ENCODE results near the gene SH3BGRL. TPM values are rescaled to one million over a fixed set of nuclear protein-coding genes. Genes with fewer than 3 reads are reported as not detected.
A peak's percentile ranks its signal among the peaks of the same experiment; 100 is the strongest.

Gene SH3BGRL
- total and polyA plus RNA-seq, 10 donors: 132 to 280 (median 193) TPM

DNA sequence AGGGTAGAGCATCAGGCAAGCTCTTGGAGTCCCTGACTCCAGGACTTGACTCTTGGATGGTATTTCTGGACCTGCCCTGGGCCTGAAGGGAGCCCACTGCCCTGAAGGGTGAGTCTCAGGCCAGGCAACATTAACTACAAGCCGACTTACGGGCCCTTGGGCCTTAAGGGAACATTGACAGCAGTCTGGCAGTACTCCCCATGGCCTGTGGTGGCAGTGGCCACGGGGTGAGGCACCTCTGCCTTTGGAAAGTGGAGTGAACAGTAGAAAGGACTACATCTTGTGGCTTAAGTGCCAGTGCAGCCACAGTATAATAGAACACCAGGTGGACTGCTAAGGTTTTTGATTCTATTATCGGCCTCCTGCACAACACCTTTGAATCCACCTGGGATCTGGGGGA, 36.3 kb downstream of the SH3BGRL start:
- 84 to 100% (median 96%) methylated on average over 1 to 4 of the region's 4 CpGs for WGBS, 5 donors
- Histone ChIP-seq H3K4me3 (no peak overlapping the region), H3K36me3 (peaks cover 0 to 44% (median 4%) of the 10 kb centered on the region in 6 donors), H3K4me1 (no peaks in the 10 kb centered on the region), H3K27ac (no peak overlapping the region), H3K9me3 (peaks cover 0 to 20% (median 11%) of the 10 kb centered on the region in 8 donors), H3K27me3 (replicated peaks in 1 of 7) (peaks cover 0 to 4% (median 0%) of the 10 kb centered on the region in 7 donors)
- TF ChIP-seq, protein P1, sequence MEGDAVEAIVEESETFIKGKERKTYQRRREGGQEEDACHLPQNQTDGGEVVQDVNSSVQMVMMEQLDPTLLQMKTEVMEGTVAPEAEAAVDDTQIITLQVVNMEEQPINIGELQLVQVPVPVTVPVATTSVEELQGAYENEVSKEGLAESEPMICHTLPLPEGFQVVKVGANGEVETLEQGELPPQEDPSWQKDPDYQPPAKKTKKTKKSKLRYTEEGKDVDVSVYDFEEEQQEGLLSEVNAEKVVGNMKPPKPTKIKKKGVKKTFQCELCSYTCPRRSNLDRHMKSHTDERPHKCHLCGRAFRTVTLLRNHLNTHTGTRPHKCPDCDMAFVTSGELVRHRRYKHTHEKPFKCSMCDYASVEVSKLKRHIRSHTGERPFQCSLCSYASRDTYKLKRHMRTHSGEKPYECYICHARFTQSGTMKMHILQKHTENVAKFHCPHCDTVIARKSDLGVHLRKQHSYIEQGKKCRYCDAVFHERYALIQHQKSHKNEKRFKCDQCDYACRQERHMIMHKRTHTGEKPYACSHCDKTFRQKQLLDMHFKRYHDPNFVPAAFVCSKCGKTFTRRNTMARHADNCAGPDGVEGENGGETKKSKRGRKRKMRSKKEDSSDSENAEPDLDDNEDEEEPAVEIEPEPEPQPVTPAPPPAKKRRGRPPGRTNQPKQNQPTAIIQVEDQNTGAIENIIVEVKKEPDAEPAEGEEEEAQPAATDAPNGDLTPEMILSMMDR (IDR thresholded peaks at IDR 0.05 in 8 of 11, conservative IDR thresholded peaks at IDR 0.05 in 3 of 11): no peak
- TF ChIP-seq POLR2A (IDR thresholded peaks at IDR 0.05) (no peak), POLR2AphosphoS5 (IDR thresholded peaks at IDR 0.05) (no peak)
- intact Hi-C loops (cut with DNase I; ENCODE audit: low total_unique reads): no loop called here
- no peak for DNase-seq

DNA sequence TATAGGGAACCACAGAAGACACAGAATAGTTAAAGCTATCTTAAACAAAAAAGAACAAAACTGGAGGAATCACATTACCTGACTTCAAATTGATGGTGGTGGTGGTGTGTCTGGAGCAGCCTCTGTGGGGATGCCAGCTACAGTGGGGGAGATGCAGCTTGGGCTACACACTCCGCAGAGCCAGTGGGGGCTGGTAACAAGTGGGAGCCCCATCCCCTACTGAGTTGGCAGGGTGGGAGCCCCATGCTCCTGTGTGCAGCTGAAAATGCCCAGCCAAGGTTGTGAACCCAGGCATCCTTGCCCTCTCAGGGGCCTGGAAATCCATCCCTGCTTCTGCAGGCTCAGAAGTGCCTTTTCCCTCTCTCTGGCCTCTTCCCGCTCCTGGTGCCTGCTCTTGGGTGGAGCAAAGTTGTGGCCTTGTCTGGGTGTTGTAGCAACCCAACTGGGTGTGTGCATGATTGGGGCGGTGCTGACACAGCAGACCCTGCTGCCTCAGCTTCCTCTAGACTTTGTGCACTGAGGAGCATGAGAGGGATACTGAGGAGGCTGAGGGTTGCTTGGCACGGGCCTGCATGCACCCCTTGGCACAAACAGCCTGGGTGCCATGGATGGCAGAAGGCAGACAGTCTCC, 38.9 kb downstream of the SH3BGRL start:
- no peak overlapping the region for H3K27ac ChIP-seq

DNA sequence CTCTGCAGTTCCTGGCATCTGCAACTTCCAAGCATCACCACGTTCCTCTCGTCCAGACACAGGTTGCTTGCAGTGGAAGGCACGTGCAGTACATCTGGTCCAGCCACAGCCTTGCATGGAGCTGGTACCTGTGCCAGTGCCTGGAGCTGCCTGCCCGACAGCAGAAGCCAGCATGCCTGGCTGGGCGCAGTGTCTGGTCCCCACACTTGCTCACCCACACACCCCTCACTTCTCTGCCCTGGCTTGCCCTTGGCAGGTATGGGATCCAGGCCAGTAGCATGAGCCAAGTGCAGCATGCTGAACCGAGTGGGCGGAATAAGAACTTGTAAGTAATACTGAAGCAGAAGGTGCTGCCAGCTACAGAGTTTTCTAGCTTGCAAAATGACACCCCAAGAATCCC, 39.9 kb downstream of the SH3BGRL start:
- DNase-seq: peak; percentile 64
- WGBS, 5 donors: 81 to 98% (median 98%) methylated on average over 5 to 7 of the region's 7 CpGs
- peaks cover 0 to 4% (median 0%) of the 10 kb centered on the region in 7 donors for H3K27me3 ChIP-seq (replicated peaks in 1 of 7)
- intact Hi-C loops (cut with DNase I; ENCODE audit: low total_unique reads): no loop called here
- H3K36me3 ChIP-seq: peaks cover 0 to 43% (median 4%) of the 10 kb centered on the region in 6 donors
- TF ChIP-seq, protein P1 (IDR thresholded peaks at IDR 0.05 in 8 of 11, conservative IDR thresholded peaks at IDR 0.05 in 3 of 11): no peak
- peak in 1 of 3 donors; percentile 20 for TF ChIP-seq POLR2AphosphoS5 (IDR thresholded peaks at IDR 0.05)
- no peak overlapping the region for H3K4me3 ChIP-seq
- H3K4me1 ChIP-seq: no peaks in the 10 kb centered on the region
- H3K27ac ChIP-seq: no peak overlapping the region
- H3K9me3 ChIP-seq: peaks cover 0 to 20% (median 11%) of the 10 kb centered on the region in 8 donors

More for the DNA sequence above, 38.9 kb downstream of the SH3BGRL start:
- peaks cover 0 to 44% (median 4%) of the 10 kb centered on the region in 6 donors for H3K36me3 ChIP-seq
- intact Hi-C loops (cut with DNase I; ENCODE audit: low total_unique reads): no loop called here
- no peak overlapping the region for H3K4me3 ChIP-seq
- H3K9me3 ChIP-seq: peaks cover 0 to 20% (median 11%) of the 10 kb centered on the region in 8 donors
- TF ChIP-seq, protein P1 (IDR thresholded peaks at IDR 0.05 in 8 of 11, conservative IDR thresholded peaks at IDR 0.05 in 3 of 11): no peak
- TF ChIP-seq POLR2A (IDR thresholded peaks at IDR 0.05): no peak
- no peak for TF ChIP-seq POLR2AphosphoS5 (IDR thresholded peaks at IDR 0.05)
- no peaks in the 10 kb centered on the region for H3K4me1 ChIP-seq
- 75 to 100% (median 89%) methylated on average over 3 to 4 of the region's 4 CpGs for WGBS, 5 donors
- no peak for DNase-seq
- peaks cover 0 to 4% (median 0%) of the 10 kb centered on the region in 7 donors for H3K27me3 ChIP-seq (replicated peaks in 1 of 7)

DNA sequence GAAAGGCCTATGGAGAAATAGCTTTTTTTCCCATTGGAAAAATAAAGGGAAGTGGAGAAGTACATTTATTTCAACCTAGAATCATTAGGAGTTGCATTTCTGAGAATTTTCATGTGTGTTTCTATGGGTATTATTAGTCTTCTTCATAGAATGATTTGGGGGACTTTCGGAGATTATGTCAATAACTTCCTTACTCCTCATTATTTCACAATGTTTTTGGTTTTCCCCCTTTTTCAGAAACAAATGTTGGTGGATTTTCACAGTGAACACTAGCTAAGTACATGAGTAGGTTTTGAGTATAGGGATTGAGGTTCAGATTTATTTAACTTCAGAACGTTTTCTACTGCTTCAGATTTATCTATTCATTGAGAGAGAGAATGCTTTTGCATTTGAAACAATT, 54.0 kb downstream of the SH3BGRL start:
- intact Hi-C loops (cut with DNase I; ENCODE audit: low total_unique reads): no loop called here
- DNase-seq: no peak
- no peak overlapping the region for H3K27ac ChIP-seq
- no peaks in the 10 kb centered on the region for H3K27me3 ChIP-seq (replicated peaks in 1 of 7)
- H3K4me1 ChIP-seq: peaks cover 0 to 32% (median 8%) of the 10 kb centered on the region in 6 donors
- 51 to 90% (median 60%) methylated on average over 2 of the region's 2 CpGs for WGBS, 5 donors
- no peak overlapping the region for H3K4me3 ChIP-seq
- H3K36me3 ChIP-seq: no peaks in the 10 kb centered on the region
- TF ChIP-seq, protein P1 (IDR thresholded peaks at IDR 0.05 in 8 of 11, conservative IDR thresholded peaks at IDR 0.05 in 3 of 11): no peak
- no peak for TF ChIP-seq POLR2AphosphoS5 (IDR thresholded peaks at IDR 0.05)
- TF ChIP-seq POLR2A (IDR thresholded peaks at IDR 0.05): no peak
- no peaks in the 10 kb centered on the region for H3K9me3 ChIP-seq

Data from spleen (tissue), 11 donors.